LNCAP (cell line): ENCODE data around the gene FLYWCH1.

Experiments
- TF ChIP-seq, protein P1 (sequence below): fragments of 450-650 bp; IDR thresholded peaks from 2 replicates; pipeline ENCODE4 v1.5.1; 2017; ENCODE audit warnings: mild to moderate bottlenecking

The FLYWCH1 gene

DNA sequence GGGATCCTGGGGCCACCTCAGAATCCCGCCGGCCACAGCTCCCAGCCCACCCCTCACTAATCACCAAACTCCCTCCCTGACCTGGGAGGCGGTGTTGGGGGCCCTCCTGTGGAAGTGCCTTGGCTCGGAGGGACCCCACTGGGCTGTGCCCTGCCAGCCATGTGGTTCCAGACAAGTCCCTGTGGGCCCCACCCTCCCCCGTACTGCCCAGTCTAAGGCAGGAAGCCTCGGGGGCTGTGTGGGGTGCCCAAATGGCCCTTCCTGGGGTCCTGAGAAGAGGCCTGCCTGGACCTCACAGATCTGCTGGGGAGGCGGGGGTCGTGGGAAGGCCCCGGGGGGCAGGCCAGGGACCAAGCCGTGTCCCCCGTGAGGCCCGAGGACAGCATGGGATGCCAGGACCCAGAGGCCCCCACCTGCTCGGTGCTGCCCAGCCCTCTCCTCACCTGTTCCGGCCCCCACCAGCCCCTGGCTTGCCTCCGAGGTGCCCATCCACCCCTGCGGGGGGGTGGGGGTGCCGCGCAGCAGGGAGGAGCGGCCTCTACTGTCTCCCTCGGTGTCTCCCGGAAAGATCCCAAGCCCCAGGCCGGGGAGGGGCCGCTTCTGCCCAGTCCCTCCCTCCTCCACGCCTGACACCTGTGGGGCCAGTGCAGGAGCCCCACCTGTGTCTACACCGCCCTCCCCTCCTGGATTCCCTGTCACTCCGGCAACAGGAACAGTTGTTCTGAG is 43.1 kb downstream of the FLYWCH1 start:
- TF ChIP-seq, protein P1, sequence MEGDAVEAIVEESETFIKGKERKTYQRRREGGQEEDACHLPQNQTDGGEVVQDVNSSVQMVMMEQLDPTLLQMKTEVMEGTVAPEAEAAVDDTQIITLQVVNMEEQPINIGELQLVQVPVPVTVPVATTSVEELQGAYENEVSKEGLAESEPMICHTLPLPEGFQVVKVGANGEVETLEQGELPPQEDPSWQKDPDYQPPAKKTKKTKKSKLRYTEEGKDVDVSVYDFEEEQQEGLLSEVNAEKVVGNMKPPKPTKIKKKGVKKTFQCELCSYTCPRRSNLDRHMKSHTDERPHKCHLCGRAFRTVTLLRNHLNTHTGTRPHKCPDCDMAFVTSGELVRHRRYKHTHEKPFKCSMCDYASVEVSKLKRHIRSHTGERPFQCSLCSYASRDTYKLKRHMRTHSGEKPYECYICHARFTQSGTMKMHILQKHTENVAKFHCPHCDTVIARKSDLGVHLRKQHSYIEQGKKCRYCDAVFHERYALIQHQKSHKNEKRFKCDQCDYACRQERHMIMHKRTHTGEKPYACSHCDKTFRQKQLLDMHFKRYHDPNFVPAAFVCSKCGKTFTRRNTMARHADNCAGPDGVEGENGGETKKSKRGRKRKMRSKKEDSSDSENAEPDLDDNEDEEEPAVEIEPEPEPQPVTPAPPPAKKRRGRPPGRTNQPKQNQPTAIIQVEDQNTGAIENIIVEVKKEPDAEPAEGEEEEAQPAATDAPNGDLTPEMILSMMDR = no peak

DNA sequence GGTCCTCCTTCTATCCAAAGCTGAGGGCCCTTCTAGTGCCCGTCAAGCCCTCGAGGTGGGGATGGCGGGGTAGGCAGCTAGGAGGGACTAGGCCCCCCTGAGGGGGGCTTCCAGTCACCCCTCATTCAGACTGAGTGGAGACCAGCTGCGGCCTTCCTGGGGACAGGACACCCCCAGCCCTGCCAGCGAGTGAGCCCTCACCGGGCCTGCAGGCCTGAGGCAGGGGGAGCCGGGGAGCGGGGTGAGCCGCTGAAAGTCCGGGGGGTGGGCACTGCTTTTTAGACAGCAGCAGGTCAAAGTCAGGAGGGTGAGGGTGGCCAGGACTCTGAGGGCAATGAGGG is 43.7 kb downstream of the FLYWCH1 start:
- TF ChIP-seq, protein P1 = no peak

DNA sequence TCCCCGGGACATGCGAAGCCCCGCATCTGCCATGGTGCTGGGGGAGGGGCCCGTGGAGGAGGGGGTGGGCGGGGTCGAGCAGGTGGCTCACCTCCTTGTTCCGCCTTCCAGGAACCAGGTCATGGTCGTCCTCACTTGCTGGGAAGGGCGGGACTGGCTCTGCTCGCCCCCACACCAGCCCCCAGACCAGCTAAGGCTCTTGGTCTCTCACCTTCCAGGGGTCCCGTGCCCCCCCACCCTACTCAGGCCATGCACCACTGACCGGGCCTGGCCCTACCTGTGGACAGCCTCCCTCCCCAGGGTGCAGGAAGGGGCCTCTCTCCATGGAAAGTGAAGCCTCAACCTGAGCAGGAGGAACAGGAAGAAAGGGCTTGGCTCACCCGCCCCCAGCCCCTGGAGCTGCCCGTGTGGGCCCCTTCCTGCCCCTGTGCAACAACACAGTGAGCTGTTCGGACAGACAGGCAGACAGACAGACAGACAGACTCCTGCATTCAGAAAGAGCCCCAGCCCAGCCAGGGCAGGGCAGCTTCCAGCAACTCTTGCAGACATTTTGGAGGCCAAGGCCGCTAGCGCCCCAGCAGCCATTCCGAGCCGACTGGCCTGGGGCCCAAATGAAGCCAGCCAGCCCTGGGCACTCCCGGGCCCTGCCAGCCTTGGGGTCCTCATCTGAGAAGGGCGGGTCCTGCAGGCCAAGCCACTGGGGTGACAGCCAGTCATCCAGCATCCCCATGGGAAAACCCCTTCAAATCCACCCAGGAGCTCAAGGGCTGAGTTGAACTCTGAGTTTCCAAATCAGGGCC is 44.2 kb downstream of the FLYWCH1 start:
- TF ChIP-seq, protein P1 = no peak

DNA sequence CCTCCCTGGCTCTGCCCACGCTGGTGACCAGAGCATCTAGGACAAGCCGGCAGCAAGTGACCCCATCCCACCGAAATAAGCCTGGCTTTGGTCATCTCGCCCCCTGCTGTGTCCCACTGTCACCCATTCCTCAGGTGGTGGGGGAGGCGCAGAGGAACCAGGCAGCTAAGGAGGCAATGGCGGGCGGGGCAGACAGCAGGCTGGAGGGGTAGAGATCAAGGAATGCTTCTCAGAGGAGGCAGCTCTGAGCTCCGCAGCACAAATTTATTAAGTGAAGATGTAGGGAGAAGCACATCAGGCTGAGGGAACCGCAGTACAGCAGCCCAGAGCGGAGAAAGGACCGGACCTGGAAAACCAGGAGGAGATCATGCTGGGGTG is 44.8 kb downstream of the FLYWCH1 start:
- TF ChIP-seq, protein P1 = no peak

GRCh38 chr16:2959206-2959605 is 47.5 kb downstream of the FLYWCH1 start:
- TF ChIP-seq, protein P1 = no peak

GRCh38 chr16:2960183-2961010 is 48.7 kb downstream of the FLYWCH1 start:
- TF ChIP-seq, protein P1 = no peak

DNA sequence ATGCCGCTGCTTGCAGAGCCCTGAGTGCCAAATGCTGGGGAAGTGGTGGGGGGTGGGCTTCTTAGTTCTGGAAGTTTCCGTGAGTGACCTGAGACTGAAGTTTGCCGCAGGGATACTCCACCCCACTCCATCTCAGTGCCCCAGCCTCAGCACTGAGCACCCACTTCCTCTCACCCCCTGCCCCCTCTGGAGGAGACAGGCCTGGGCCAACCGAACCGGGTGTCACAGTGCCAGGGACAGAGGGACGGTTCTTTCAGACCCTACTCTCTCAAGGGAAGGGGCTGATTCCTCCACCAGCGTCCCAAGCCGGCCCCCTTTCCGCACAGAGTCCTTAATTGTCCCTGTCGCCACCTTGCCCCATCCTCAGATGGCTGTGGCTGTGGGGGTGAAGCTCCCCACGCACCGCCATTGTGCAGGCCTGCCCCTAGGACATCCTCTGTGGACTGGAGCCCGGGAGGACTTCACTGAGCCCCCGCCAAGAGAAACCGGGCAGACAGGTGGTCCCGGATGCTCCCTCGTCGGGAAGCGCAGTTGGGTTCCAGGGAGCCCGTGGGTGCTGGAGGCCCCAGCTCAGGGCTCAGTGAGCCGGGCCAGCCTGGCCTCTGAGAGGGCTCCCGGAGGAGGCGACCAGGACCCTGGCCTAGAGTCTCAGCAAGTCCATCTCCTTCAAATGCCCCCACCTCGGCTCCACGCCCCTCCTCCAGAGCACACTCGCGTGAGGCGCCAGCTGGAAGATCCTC is 50.8 kb downstream of the FLYWCH1 start:
- TF ChIP-seq, protein P1 = no peak
